H1 (cell line): ENCODE results near the gene EYA2. TPM values are rescaled to one million over a fixed set of nuclear protein-coding genes. Genes with fewer than 3 reads are reported as not detected.

ENCODE experiments used
- CTCF ChIA-PET: fragments of 300-600 bp; sonication (Branson Sonifier 250); formaldehyde crosslinking; loops from one replicate; lab custom pipeline; 2021; ENCODE audit not compliant: partially characterized antibody; lab: Charles Lee
- POLR2A ChIA-PET: fragments of 300-600 bp; sonication (Branson Sonifier 250); formaldehyde crosslinking; loops from one replicate; lab custom pipeline; 2021; ENCODE audit warnings: inconsistent platforms; ENCODE audit not compliant: partially characterized antibody; lab: Charles Lee
- DNase-seq, 2 experiments: peaks; one replicate each; pipeline versions ENCODE4 v3.0.0 to v3.0.0-alpha.2; 2010 to 2022; ENCODE audit warnings: low spot score in 2 of 2, low read depth in 1 of 2, mixed read lengths in 1 of 2
- FAIRE-seq: peaks from 2 replicates; lab custom pipeline; 2011; peaks lifted over from hg19 to GRCh38; lab: Jason Lieb, UNC
- H2AFZ ChIP-seq: 2 replicates; pipeline ENCODE4 v1.8.1; 2012; ENCODE audit warnings: low read length, inconsistent platforms
- H2AK5ac ChIP-seq: 2 replicates; pipeline ENCODE4 v1.6.1; 2013; ENCODE audit warnings: low read depth, low read length
- H2BK120ac ChIP-seq: replicated peaks from 2 replicates; pipeline ENCODE3; 2013; ENCODE audit warnings: low read depth, low read length, inconsistent platforms
- H2BK12ac ChIP-seq: 2 replicates; pipeline ENCODE4 v1.6.1; 2013; ENCODE audit warnings: low read depth, low read length
- H2BK15ac ChIP-seq: 2 replicates; pipeline ENCODE4 v1.6.1; 2013; ENCODE audit warnings: low read length
- H2BK20ac ChIP-seq: 2 replicates; pipeline ENCODE4 v1.6.1; 2013; ENCODE audit warnings: low read length
- H2BK5ac ChIP-seq: 2 replicates; pipeline ENCODE4 v1.6.1; 2013; ENCODE audit warnings: low read depth, low read length
- H3K14ac ChIP-seq: 2 replicates; pipeline ENCODE4 v1.6.1; 2013; ENCODE audit warnings: inconsistent platforms; ENCODE audit not compliant: insufficient read length
- H3K18ac ChIP-seq: 2 replicates; pipeline ENCODE4 v1.6.1; 2013; ENCODE audit warnings: low read length; ENCODE audit errors: extremely low read depth
- H3K23ac ChIP-seq: 2 replicates; pipeline ENCODE4 v1.6.1; 2013; ENCODE audit warnings: inconsistent platforms; ENCODE audit not compliant: insufficient read length
- H3K23me2 ChIP-seq: 2 replicates; pipeline ENCODE4 v1.6.1; 2013; ENCODE audit warnings: low read depth, low read length
- H3K27ac ChIP-seq: 2 replicates; pipeline ENCODE4 v1.6.1; 2011; ENCODE audit warnings: low read depth, low read length, inconsistent platforms
- H3K27me3 ChIP-seq, 4 experiments: replicated peaks in 1 of 4; 1 replicate in 1 of 4; 2 replicates in 3 of 4; pipeline versions ENCODE4 v1.6.1 to v1.8.1; 2011 to 2013; ENCODE audit warnings: low read length in 3 of 4, mild to moderate bottlenecking in 3 of 4, inconsistent platforms in 2 of 4, mixed read lengths in 2 of 4, moderate library complexity in 1 of 4; ENCODE audit not compliant: control insufficient read depth in 3 of 4, insufficient read depth in 3 of 4; ENCODE audit errors: extremely low read depth in 1 of 4
- H3K36me3 ChIP-seq, 4 experiments: 2 replicates each; pipeline versions ENCODE4 v1.6.1 to v1.8.1; 2011 to 2013; ENCODE audit warnings: mild to moderate bottlenecking in 4 of 4, low read length in 3 of 4, moderate library complexity in 2 of 4, control low read depth in 1 of 4, inconsistent platforms in 1 of 4; ENCODE audit not compliant: insufficient read depth in 4 of 4, control insufficient read depth in 2 of 4
- H3K4ac ChIP-seq: replicated peaks from 2 replicates; pipeline ENCODE3; 2013; ENCODE audit warnings: low read length, low read depth, mixed read lengths, inconsistent platforms; ENCODE audit not compliant: insufficient read length
- H3K4me1 ChIP-seq, 4 experiments: replicated peaks in 1 of 4; 1 replicate in 1 of 4; 2 replicates in 3 of 4; pipeline versions ENCODE4 v1.6.1 to v1.8.1; 2011 to 2013; ENCODE audit warnings: low read length in 3 of 4, inconsistent platforms in 2 of 4, mixed read lengths in 1 of 4; ENCODE audit not compliant: insufficient read depth in 4 of 4, control insufficient read depth in 3 of 4
- H3K4me2 ChIP-seq, 2 experiments: 2 replicates each; pipeline versions ENCODE4 v1.6.1 to v1.8.1; 2011 to 2013; ENCODE audit warnings: low read depth in 2 of 2, low read length in 2 of 2, control low read depth in 1 of 2, inconsistent platforms in 1 of 2, mild to moderate bottlenecking in 1 of 2; ENCODE audit not compliant: insufficient read depth in 1 of 2
- H3K4me3 ChIP-seq, 4 experiments: fragments of 200-600, 300-600 bp in 1 of 4; sonication (generic), shearing (Covaris generic), sonication (Bioruptor Twin) in 1 of 4; 2 replicates each; pipeline versions ENCODE4 v1.5.1 to v1.8.1; 2011 to 2016; ENCODE audit warnings: low read length in 4 of 4, low read depth in 3 of 4, control low read depth in 2 of 4, inconsistent platforms in 2 of 4, mild to moderate bottlenecking in 2 of 4, mixed read lengths in 1 of 4, moderate library complexity in 1 of 4; ENCODE audit not compliant: insufficient read depth in 2 of 4; ENCODE audit errors: extremely low read depth in 1 of 4
- H3K56ac ChIP-seq: replicated peaks from 2 replicates; pipeline ENCODE3; 2013; ENCODE audit warnings: low read depth, mild to moderate bottlenecking, mixed read lengths, low read length, inconsistent platforms; ENCODE audit not compliant: insufficient read length
- H3K79me1 ChIP-seq: 2 replicates; pipeline ENCODE4 v1.6.1; 2013; ENCODE audit warnings: low read depth, low read length, control low read depth
- H3K79me2 ChIP-seq, 2 experiments: 2 replicates each; pipeline versions ENCODE4 v1.6.1 to v1.8.1; 2012 to 2013; ENCODE audit warnings: low read length in 2 of 2, mild to moderate bottlenecking in 2 of 2, inconsistent platforms in 1 of 2; ENCODE audit not compliant: insufficient read depth in 2 of 2, control insufficient read depth in 1 of 2
- H3K9ac ChIP-seq, 4 experiments: replicated peaks in 1 of 4; 1 replicate in 1 of 4; 2 replicates in 3 of 4; pipeline versions ENCODE4 v1.6.1 to v1.8.1; 2011 to 2013; ENCODE audit warnings: low read depth in 3 of 4, low read length in 3 of 4, control low read depth in 2 of 4, mild to moderate bottlenecking in 2 of 4, moderate library complexity in 2 of 4, inconsistent platforms in 1 of 4; ENCODE audit errors: extremely low read depth in 1 of 4
- H3K9me3 ChIP-seq, 2 experiments: 2 replicates each; pipeline versions ENCODE4 v1.6.1 to v1.8.1; 2012 to 2013; ENCODE audit warnings: mild to moderate bottlenecking in 2 of 2, moderate library complexity in 2 of 2, control low read depth in 1 of 2, inconsistent platforms in 1 of 2, low read depth in 1 of 2, low read length in 1 of 2, mixed read lengths in 1 of 2; ENCODE audit not compliant: insufficient read depth in 2 of 2
- H4K20me1 ChIP-seq, 2 experiments: replicated peaks in 1 of 2; 2 replicates each; pipeline versions ENCODE3 to v1.8.1; 2011 to 2013; ENCODE audit warnings: inconsistent platforms in 2 of 2, low read length in 2 of 2, mild to moderate bottlenecking in 1 of 2; ENCODE audit not compliant: insufficient read depth in 2 of 2, control insufficient read depth in 1 of 2
- H4K5ac ChIP-seq: 2 replicates; pipeline ENCODE4 v1.6.1; 2013; ENCODE audit warnings: low read length, low read depth, mixed read lengths, inconsistent platforms; ENCODE audit not compliant: insufficient read length
- H4K8ac ChIP-seq: 2 replicates; pipeline ENCODE4 v1.8.0; 2013; ENCODE audit warnings: mild to moderate bottlenecking, moderate library complexity, low read length, inconsistent platforms; ENCODE audit not compliant: insufficient read depth; ENCODE audit errors: extremely low read depth
- H4K91ac ChIP-seq: replicated peaks from 2 replicates; pipeline ENCODE3; 2013; ENCODE audit warnings: low read length, mixed read lengths, inconsistent platforms; ENCODE audit not compliant: insufficient read length
- CBX5 ChIP-seq: fragments of 300-800, 300-1000 bp; sonication (generic); IDR thresholded peaks from 2 replicates; pipeline ENCODE4 v1.7.1; 2016; ENCODE audit warnings: antibody characterized with exemption, low read length, low read depth
- CBX8 ChIP-seq: fragments of 300-800, 300-1000 bp; sonication (generic); IDR thresholded peaks from 2 replicates; pipeline ENCODE4 v1.7.1; 2016; ENCODE audit warnings: low read depth, low read length, borderline replicate concordance
- GTF2F1 ChIP-seq: IDR thresholded peaks from 2 replicates; pipeline ENCODE4 v1.6.1; 2012; ENCODE audit warnings: low read depth, low read length, improper control_type of control experiment, borderline replicate concordance
- KDM5A ChIP-seq: fragments of 200-600 bp; IDR thresholded peaks from 2 replicates; pipeline ENCODE4 v1.7.1; 2012; ENCODE audit warnings: mild to moderate bottlenecking, low read length, inconsistent platforms, mixed read lengths
- MAX ChIP-seq: IDR thresholded peaks from 2 replicates; pipeline ENCODE4 v1.6.1; 2012; ENCODE audit warnings: inconsistent platforms
- NANOG ChIP-seq: IDR thresholded peaks from 2 replicates; pipeline ENCODE4 v1.6.1; 2011; ENCODE audit warnings: low read length, low read depth, mild to moderate bottlenecking, inconsistent platforms; ENCODE audit not compliant: insufficient read depth, poor library complexity, severe bottlenecking
- RAD21 ChIP-seq, 2 experiments: IDR thresholded peaks in 1 of 2; conservative IDR thresholded peaks in 1 of 2; 2 replicates each; pipeline ENCODE4 v1.6.1; 2011; ENCODE audit warnings: low read depth in 2 of 2, low read length in 2 of 2, improper control_type of control experiment in 1 of 2, inconsistent platforms in 1 of 2, mild to moderate bottlenecking in 1 of 2, moderate library complexity in 1 of 2
- RBBP5 ChIP-seq: IDR thresholded peaks from 2 replicates; pipeline ENCODE4 v1.7.1; 2012; ENCODE audit warnings: low read depth, mild to moderate bottlenecking, inconsistent platforms, low read length, moderate library complexity, borderline replicate concordance
- RXRA ChIP-seq: IDR thresholded peaks from 2 replicates; pipeline ENCODE4 v1.6.1; 2011; ENCODE audit warnings: low read depth, mild to moderate bottlenecking, low read length, moderate library complexity; ENCODE audit not compliant: insufficient read depth
- SIN3A ChIP-seq, 2 experiments: IDR thresholded peaks in 1 of 2; conservative IDR thresholded peaks in 1 of 2; 2 replicates each; pipeline ENCODE4 v1.6.1; 2011 to 2012; ENCODE audit warnings: low read length in 2 of 2, improper control_type of control experiment in 1 of 2, low read depth in 1 of 2, mild to moderate bottlenecking in 1 of 2
- SP1 ChIP-seq: IDR thresholded peaks from 2 replicates; pipeline ENCODE4 v1.6.1; 2011; ENCODE audit warnings: low read depth, low read length
- SP4 ChIP-seq: IDR thresholded peaks from 2 replicates; pipeline ENCODE4 v1.6.1; 2012; ENCODE audit warnings: low read length, inconsistent platforms
- SRF ChIP-seq: IDR thresholded peaks from 2 replicates; pipeline ENCODE4 v1.6.1; 2011; ENCODE audit warnings: mild to moderate bottlenecking, low read depth, low read length, moderate library complexity
- TCF12 ChIP-seq: IDR thresholded peaks from 2 replicates; pipeline ENCODE4 v1.6.1; 2011; ENCODE audit warnings: low read depth, mild to moderate bottlenecking, low read length
- WGBS, 2 experiments: shearing (Covaris generic) in 1 of 2; methylation state at CpG; one replicate each; pipeline versions ENCODE4 v1.1.6 to v1.1.7; 2013 to 2015; ENCODE audit warnings: low lambda C conversion rate in 2 of 2, mixed read lengths in 2 of 2, inconsistent platforms in 1 of 2, low coverage in 1 of 2, missing lambda C conversion rate in 1 of 2; ENCODE audit not compliant: insufficient replicate concordance in 2 of 2, insufficient coverage in 1 of 2, insufficient read length in 1 of 2; ENCODE audit errors: extremely low coverage in 1 of 2, missing lambda C conversion rate in 1 of 2; 5-methylcytosine and 5-hydroxymethylcytosine counted together
- polyA plus RNA-seq, 7 experiments: library from polyadenylated mRNA; depleted of rRNA in 3 of 7; stranded (reverse) in 5 of 7; unstranded in 2 of 7; fragments of >200 nt in 5 of 7; fragments of 200-250 nt in 2 of 7; gene quantifications; 1 replicate in 5 of 7; 2 replicates in 1 of 7; 4 replicates in 1 of 7; pipeline versions ENCODE4 v1.2.1 to v1.2.3, GENCODE V29; 2011 to 2013; ENCODE audit warnings: missing spikeins in 2 of 7, mixed read lengths in 2 of 7
- total RNA-seq: library from RNA; stranded (reverse); fragmentation: NEBNext Ultra II Directional; extraction: Animal tissue kit (Norgen Biotek cat#: 25700); gene quantifications from 2 replicates; pipeline ENCODE4 v1.2.1, GENCODE V29; 2021

The EYA2 gene
- total and polyA plus RNA-seq, 2 of the 8 experiments (the other 6 are each of a cell fraction or from before 2014, with no cell fraction given) = 1.6 to 1.7 TPM

- Histone ChIP-seq H3K79me2 (no peaks in the 10 kb centered on the region), H3K27me3 (peaks cover 1 to 22% (median 5%) of the 10 kb centered on the region in 4 experiments; a peak in 6 of 7 replicates), H4K5ac (no peak overlapping the region), H3K56ac (no peak overlapping the region), H3K79me1 (no peaks in the 10 kb centered on the region), H3K4ac (no peak overlapping the region), H2BK20ac (no peak overlapping the region), H3K23me2 (peaks cover under 1% of the 10 kb centered on the region; the same call in 1 of the 2 replicates), H3K27ac (no peak overlapping the region), H4K91ac (no peak overlapping the region), H3K9ac (no peak overlapping the region), H2BK5ac (no peak overlapping the region), H3K23ac (no peak overlapping the region), H3K36me3 (no peaks in the 10 kb centered on the region), H3K4me3 (no peak overlapping the region), H2AFZ (no peak overlapping the region), H3K18ac (no peak overlapping the region), H3K14ac (no peak overlapping the region), H3K9me3 (no peaks in the 10 kb centered on the region), H2BK12ac (no peak overlapping the region), H3K4me2 (no peak overlapping the region), H2AK5ac (no peak overlapping the region), H2BK15ac (no peak overlapping the region), H3K4me1 (peaks cover 0 to 4% (median 1%) of the 10 kb centered on the region in 4 experiments; a peak in 2 of 7 replicates), H2BK120ac (no peak overlapping the region), H4K20me1 (no peaks in the 10 kb centered on the region), H4K8ac (no peak overlapping the region)
- no peak for TF ChIP-seq RBBP5
- no peak for TF ChIP-seq KDM5A
- no peak for TF ChIP-seq MAX
- no peak for TF ChIP-seq SIN3A (conservative IDR thresholded peaks at IDR 0.05 in 1 of 2, IDR thresholded peaks at IDR 0.05 in 1 of 2; ENCODE audit: low read depth in 1 of 2, low read length in 2 of 2)
- no peak for TF ChIP-seq SRF
- no peak for TF ChIP-seq NANOG
- TF ChIP-seq SP4 = no peak
- no peak for TF ChIP-seq RXRA
- TF ChIP-seq GTF2F1 = no peak
- TF ChIP-seq CBX5 = no peak
- no peak for TF ChIP-seq TCF12
- TF ChIP-seq RAD21 (IDR thresholded peaks at IDR 0.05 in 1 of 2, conservative IDR thresholded peaks at IDR 0.05 in 1 of 2; ENCODE audit: low read depth in 2 of 2, low read length in 2 of 2) = no peak
- TF ChIP-seq SP1 = no peak
- TF ChIP-seq CBX8 = no peak
- WGBS, 2 experiments = 88% methylated on average over 11 of the region's 11 CpGs; no CpG with 5 or more reads in 1 of the 2 experiments
- FAIRE-seq (no peak), DNase-seq (no peak)
- ChIA-PET CTCF (interaction anchor here (0.6 kb wide), 1 partner anchor 1309 kb away, joined by 4 read pairs; no protein-coding TSS in a partner anchor), POLR2A (no interaction called here)
Observed at GRCh38 chr20:46900826-46901225, 6.2 kb downstream of the EYA2 start.
